ENCODE results near the gene MAPK1IP1L. TPM values are rescaled to one million over a fixed set of nuclear protein-coding genes. Genes with fewer than 3 reads are reported as not detected.

Gene MAPK1IP1L
- total RNA-seq, 1 donor from 2014 or later = 58.4 TPM

- ATAC-seq = peak; percentile 61
Measured at GRCh38 chr14:55097881-55098560, 46.6 kb downstream of the MAPK1IP1L start.

GRCh38 chr14:55098561-55098898 lies 47.1 kb downstream of the MAPK1IP1L start:
- ATAC-seq = no peak

GRCh38 chr14:55099756-55100155 lies 48.3 kb downstream of the MAPK1IP1L start:
- no peak for ATAC-seq

GRCh38 chr14:55101698-55102097 lies 50.3 kb downstream of the MAPK1IP1L start:
- no peak for ATAC-seq

GRCh38 chr14:55102141-55102621 lies 50.7 kb downstream of the MAPK1IP1L start:
- peak; percentile 75 for ATAC-seq

GRCh38 chr14:55103005-55103640 lies 51.7 kb downstream of the MAPK1IP1L start:
- ATAC-seq = peak; percentile 94

- ATAC-seq = peak; percentile 1
Measured at GRCh38 chr14:55103971-55104954, 52.8 kb downstream of the MAPK1IP1L start.

- no peak for ATAC-seq
Measured at GRCh38 chr14:55105991-55106390, 54.5 kb downstream of the MAPK1IP1L start.

GRCh38 chr14:55107766-55108554 lies 56.5 kb downstream of the MAPK1IP1L start:
- peak; percentile 78 for ATAC-seq

- no peak for ATAC-seq
Measured at GRCh38 chr14:55109836-55110235, 58.4 kb downstream of the MAPK1IP1L start.

GRCh38 chr14:55111122-55111708 lies 59.8 kb downstream of the MAPK1IP1L start:
- peak; percentile 59 for ATAC-seq

- no peak for ATAC-seq
Measured at GRCh38 chr14:55114720-55115119, 63.3 kb downstream of the MAPK1IP1L start.

GRCh38 chr14:55115460-55115859 lies 64.0 kb downstream of the MAPK1IP1L start:
- ATAC-seq = no peak

- no peak for ATAC-seq
Measured at GRCh38 chr14:55115861-55116245, 64.4 kb downstream of the MAPK1IP1L start.

GRCh38 chr14:55116246-55117030 lies 65.0 kb downstream of the MAPK1IP1L start:
- ATAC-seq = no peak

- peak; percentile 70 for ATAC-seq
Measured at GRCh38 chr14:55117803-55118441, 66.5 kb downstream of the MAPK1IP1L start.

GRCh38 chr14:55118761-55119160 lies 67.3 kb downstream of the MAPK1IP1L start:
- ATAC-seq = no peak
